Measurements from ENCODE around the gene PRR9. TPM values are rescaled to one million over a fixed set of nuclear protein-coding genes. Genes with fewer than 3 reads are reported as not detected.

The PRR9 gene
- total and polyA plus RNA-seq, 10 donors = not detected

DNA sequence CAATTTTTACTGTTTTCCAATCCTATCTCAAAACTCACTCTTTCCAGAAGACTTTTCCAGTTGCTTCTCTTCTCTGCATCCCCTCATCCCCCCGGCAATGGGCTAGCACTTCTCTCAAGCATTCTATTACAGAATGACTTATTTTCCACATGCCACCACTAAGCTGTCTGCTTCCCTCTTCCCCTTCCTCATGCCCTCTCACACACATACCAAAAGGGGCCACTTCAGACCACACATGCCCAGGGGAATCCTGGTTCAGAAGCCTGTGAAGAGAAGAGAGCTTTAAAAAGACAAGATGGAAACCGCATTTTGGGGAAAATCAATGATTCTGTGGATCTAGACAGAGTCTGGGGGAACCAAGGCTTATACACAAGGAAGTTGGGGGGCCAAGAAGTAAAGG lies 33.7 kb downstream of the PRR9 start:
- TF ChIP-seq POLR2A (IDR thresholded peaks at IDR 0.05) (no peak), CTCF (IDR thresholded peaks at IDR 0.05 in 8 of 11, conservative IDR thresholded peaks at IDR 0.05 in 3 of 11) (no peak), POLR2AphosphoS5 (IDR thresholded peaks at IDR 0.05) (no peak)
- Histone ChIP-seq H3K27me3 (replicated peaks in 1 of 7) (peaks cover 0 to 35% (median 0%) of the 10 kb centered on the region in 7 donors), H3K4me3 (no peak overlapping the region), H3K4me1 (no peaks in the 10 kb centered on the region), H3K9me3 (no peaks in the 10 kb centered on the region), H3K27ac (no peak overlapping the region), H3K36me3 (no peaks in the 10 kb centered on the region)
- no peak for DNase-seq
- intact Hi-C loops (cut with DNase I; ENCODE audit: low total_unique reads) = no loop called here
- 55 to 65% (median 59%) methylated on average over 2 of the region's 2 CpGs for WGBS, 5 donors

GRCh38 chr1:153251562-153251961 lies 34.2 kb downstream of the PRR9 start:
- WGBS, 5 donors = 78 to 85% (median 84%) methylated on average over 3 of the region's 3 CpGs

GRCh38 chr1:153251988-153252387 lies 34.6 kb downstream of the PRR9 start:
- no peak for DNase-seq
- no peak for TF ChIP-seq POLR2AphosphoS5 (IDR thresholded peaks at IDR 0.05)
- TF ChIP-seq POLR2A (IDR thresholded peaks at IDR 0.05) = no peak
- TF ChIP-seq CTCF (IDR thresholded peaks at IDR 0.05 in 8 of 11, conservative IDR thresholded peaks at IDR 0.05 in 3 of 11) = no peak
- Histone ChIP-seq H3K4me1 (no peaks in the 10 kb centered on the region), H3K4me3 (no peak overlapping the region), H3K27me3 (replicated peaks in 1 of 7) (peaks cover 0 to 33% (median 0%) of the 10 kb centered on the region in 7 donors), H3K27ac (no peak overlapping the region), H3K9me3 (no peaks in the 10 kb centered on the region), H3K36me3 (no peaks in the 10 kb centered on the region)
- intact Hi-C loops (cut with DNase I; ENCODE audit: low total_unique reads) = no loop called here
- 66 to 88% (median 81%) methylated on average over 4 of the region's 4 CpGs for WGBS, 5 donors

More at GRCh38 chr1:153251562-153251961, 34.2 kb downstream of the PRR9 start:
- DNase-seq = no peak
- no peaks in the 10 kb centered on the region for H3K36me3 ChIP-seq
- no peaks in the 10 kb centered on the region for H3K4me1 ChIP-seq
- peaks cover 0 to 33% (median 0%) of the 10 kb centered on the region in 7 donors for H3K27me3 ChIP-seq (replicated peaks in 1 of 7)
- H3K4me3 ChIP-seq = no peak overlapping the region
- H3K27ac ChIP-seq = no peak overlapping the region
- no peaks in the 10 kb centered on the region for H3K9me3 ChIP-seq
- TF ChIP-seq POLR2AphosphoS5 (IDR thresholded peaks at IDR 0.05) (no peak), POLR2A (IDR thresholded peaks at IDR 0.05) (no peak), CTCF (IDR thresholded peaks at IDR 0.05 in 8 of 11, conservative IDR thresholded peaks at IDR 0.05 in 3 of 11) (no peak)
- intact Hi-C loops (cut with DNase I; ENCODE audit: low total_unique reads) = no loop called here

- 44 to 93% (median 87%) methylated on average over 2 of the region's 2 CpGs for WGBS, 5 donors
- peaks cover 0 to 22% (median 0%) of the 10 kb centered on the region in 7 donors for H3K27me3 ChIP-seq (replicated peaks in 1 of 7)
Measured at GRCh38 chr1:153253076-153253475, 35.7 kb downstream of the PRR9 start.

More at GRCh38 chr1:153253076-153253475, 35.7 kb downstream of the PRR9 start:
- Histone ChIP-seq H3K9me3 (no peaks in the 10 kb centered on the region), H3K4me1 (no peaks in the 10 kb centered on the region), H3K36me3 (no peaks in the 10 kb centered on the region), H3K4me3 (no peak overlapping the region), H3K27ac (no peak overlapping the region)
- DNase-seq = no peak
- intact Hi-C loops (cut with DNase I; ENCODE audit: low total_unique reads) = no loop called here
- no peak for TF ChIP-seq POLR2AphosphoS5 (IDR thresholded peaks at IDR 0.05)
- no peak for TF ChIP-seq CTCF (IDR thresholded peaks at IDR 0.05 in 8 of 11, conservative IDR thresholded peaks at IDR 0.05 in 3 of 11)
- TF ChIP-seq POLR2A (IDR thresholded peaks at IDR 0.05) = no peak
